Ovary (tissue), 9 donors: ENCODE results near the gene LRMDA. TPM values are rescaled to one million over a fixed set of nuclear protein-coding genes. Genes with fewer than 3 reads are reported as not detected.

Experiments
- DNase-seq, 5 donors: peaks; one replicate each; pipeline ENCODE4 v3.0.0-alpha.2; 2019 to 2020
- H3K27ac ChIP-seq, 2 donors: fragments of 200-600 bp; one replicate each; pipeline versions ENCODE4 v1.5.1 to v1.8.0; 2019 to 2022
- H3K27me3 ChIP-seq: fragments of 200-600 bp; one replicate; pipeline ENCODE4 v1.8.0; 2022
- H3K36me3 ChIP-seq: fragments of 200-600 bp; sonication (generic); one replicate; pipeline ENCODE4 v1.5.1; 2019
- H3K4me1 ChIP-seq: one replicate; pipeline ENCODE4 v1.8.1; 2013; ENCODE audit warnings: mild to moderate bottlenecking, moderate library complexity; ENCODE audit not compliant: insufficient read depth
- H3K4me3 ChIP-seq: fragments of 200-600 bp; sonication (generic); one replicate; pipeline ENCODE4 v1.5.1; 2017
- H3K9me3 ChIP-seq, 2 donors: fragments of 200-600 bp in 1 of 2; sonication (generic) in 1 of 2; one replicate each; pipeline versions ENCODE4 v1.5.1 to v1.8.1; 2013 to 2019; ENCODE audit warnings: mild to moderate bottlenecking in 1 of 2, moderate library complexity in 1 of 2
- EP300 ChIP-seq: sonication (generic); formaldehyde crosslinking; IDR thresholded peaks from one replicate; pipeline ENCODE4 v1.6.1; 2017; ENCODE audit warnings: antibody characterized with exemption
- POLR2A ChIP-seq: fragments of 450-650 bp; IDR thresholded peaks from one replicate; pipeline ENCODE4 v1.6.1; 2017; ENCODE audit warnings: antibody characterized with exemption, mild to moderate bottlenecking, moderate library complexity
- WGBS, 3 donors: extraction: QIAGEN DNeasy Blood & Tissue Kit in 1 of 3; methylation state at CpG; one replicate each; pipeline versions ENCODE4 v1.1.5 to v1.1.7; 2013 to 2017; 5-methylcytosine and 5-hydroxymethylcytosine counted together
- intact Hi-C, 4 donors: fragments of 100-400 bp; cut with DNase I; formaldehyde crosslinking; loops; one replicate each; pipeline versions ENCODE4 v1.11.0 to v1.15.1; 2022 to 2023
- polyA plus RNA-seq, 2 donors: library from polyadenylated mRNA; stranded (reverse); fragments of 200-250 nt in 1 of 2; fragments of 350-450 nt in 1 of 2; fragmentation: Illumina TruSeq in 1 of 2; extraction: RNeasy Lipid Tissue Mini Kit (QIAGEN cat#74804) in 1 of 2; gene quantifications; one replicate each; pipeline ENCODE4 v1.2.3, GENCODE V29; 2013 to 2014
- total RNA-seq, 7 donors: library from RNA; depleted of rRNA in 2 of 7; stranded (reverse); fragments of >200 nt in 2 of 7; fragmentation: NEBNext Ultra II Directional in 3 of 7; extraction: Animal tissue kit (Norgen Biotek cat#: 25700) in 3 of 7; gene quantifications; one replicate each; pipeline versions ENCODE4 v1.1.0 to v1.2.4, GENCODE V29; 2016 to 2023
- TF ChIP-seq, protein P1 (sequence below), 3 donors: fragments of 450-650 bp in 2 of 3; fragments of 200-600 bp in 1 of 3; IDR thresholded peaks; one replicate each; pipeline versions ENCODE4 v1.5.1 to v1.8.0; 2016 to 2022; ENCODE audit warnings: antibody characterized with exemption in 3 of 3, mild to moderate bottlenecking in 1 of 3
- donor health status: DM: no; HTN: no; CAD: no; lungs with moderate emphysema.
- donor health status: DM: no; HTN: no; CAD: no.
- donor health status: Bipolar disorder and iron deficiency.
- donor health status: DM: yes; HTN: yes; CAD: no.
- donor health status: DM: no; HTN: no; CAD: no.
- donor health status: DM: yes; HTN: yes; CAD: no.

LRMDA gene
- total and polyA plus RNA-seq, 9 donors = 14.8 to 30.7 (median 22.9) TPM

DNA sequence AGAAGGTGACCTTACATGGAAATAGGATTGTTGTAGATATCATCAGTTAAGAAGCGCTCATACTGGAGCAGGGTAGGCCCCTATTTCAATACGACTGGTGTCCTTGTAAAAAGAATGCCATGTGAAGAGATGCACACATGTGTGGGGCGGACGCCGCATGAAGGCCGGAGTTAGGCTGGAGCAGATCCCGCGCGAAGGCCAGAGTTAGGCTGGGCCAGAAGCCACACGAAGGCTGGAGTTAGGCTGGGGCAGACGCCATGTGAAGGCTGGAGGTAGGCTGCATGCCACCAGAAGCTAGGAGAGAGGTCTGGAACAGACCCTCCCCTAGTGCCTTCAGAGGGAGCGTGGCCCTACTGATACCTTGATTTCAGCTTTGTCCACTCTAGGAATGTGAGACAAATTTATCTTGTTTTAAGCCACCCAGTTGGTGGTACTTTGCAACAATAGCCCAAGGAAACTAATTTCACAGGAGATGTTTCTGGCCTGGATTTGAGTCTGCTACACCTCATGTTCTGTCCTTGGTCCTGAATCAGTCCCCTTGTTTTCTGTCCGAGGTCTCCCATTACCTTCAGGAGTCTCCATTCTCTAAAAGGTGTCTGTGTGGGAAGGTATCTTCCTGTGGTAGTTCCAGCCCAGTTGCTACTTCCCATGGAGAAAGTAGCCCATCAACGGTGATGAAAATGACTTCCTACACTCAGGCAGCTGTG is 585.8 kb downstream of the LRMDA start:
- Histone ChIP-seq H3K4me3 (no peak overlapping the region), H3K9me3 (no peaks in the 10 kb centered on the region), H3K27me3 (no peaks in the 10 kb centered on the region), H3K4me1 (no peaks in the 10 kb centered on the region), H3K36me3 (no peaks in the 10 kb centered on the region), H3K27ac (no peak overlapping the region)
- intact Hi-C loops = no loop called here
- DNase-seq = no peak
- TF ChIP-seq EP300 (no peak), POLR2A (no peak)
- TF ChIP-seq, protein P1, sequence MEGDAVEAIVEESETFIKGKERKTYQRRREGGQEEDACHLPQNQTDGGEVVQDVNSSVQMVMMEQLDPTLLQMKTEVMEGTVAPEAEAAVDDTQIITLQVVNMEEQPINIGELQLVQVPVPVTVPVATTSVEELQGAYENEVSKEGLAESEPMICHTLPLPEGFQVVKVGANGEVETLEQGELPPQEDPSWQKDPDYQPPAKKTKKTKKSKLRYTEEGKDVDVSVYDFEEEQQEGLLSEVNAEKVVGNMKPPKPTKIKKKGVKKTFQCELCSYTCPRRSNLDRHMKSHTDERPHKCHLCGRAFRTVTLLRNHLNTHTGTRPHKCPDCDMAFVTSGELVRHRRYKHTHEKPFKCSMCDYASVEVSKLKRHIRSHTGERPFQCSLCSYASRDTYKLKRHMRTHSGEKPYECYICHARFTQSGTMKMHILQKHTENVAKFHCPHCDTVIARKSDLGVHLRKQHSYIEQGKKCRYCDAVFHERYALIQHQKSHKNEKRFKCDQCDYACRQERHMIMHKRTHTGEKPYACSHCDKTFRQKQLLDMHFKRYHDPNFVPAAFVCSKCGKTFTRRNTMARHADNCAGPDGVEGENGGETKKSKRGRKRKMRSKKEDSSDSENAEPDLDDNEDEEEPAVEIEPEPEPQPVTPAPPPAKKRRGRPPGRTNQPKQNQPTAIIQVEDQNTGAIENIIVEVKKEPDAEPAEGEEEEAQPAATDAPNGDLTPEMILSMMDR (IDR thresholded peaks at IDR 0.05) = no peak
- WGBS, 3 donors = 91 to 93% (median 92%) methylated on average over 14 of the region's 14 CpGs

DNA sequence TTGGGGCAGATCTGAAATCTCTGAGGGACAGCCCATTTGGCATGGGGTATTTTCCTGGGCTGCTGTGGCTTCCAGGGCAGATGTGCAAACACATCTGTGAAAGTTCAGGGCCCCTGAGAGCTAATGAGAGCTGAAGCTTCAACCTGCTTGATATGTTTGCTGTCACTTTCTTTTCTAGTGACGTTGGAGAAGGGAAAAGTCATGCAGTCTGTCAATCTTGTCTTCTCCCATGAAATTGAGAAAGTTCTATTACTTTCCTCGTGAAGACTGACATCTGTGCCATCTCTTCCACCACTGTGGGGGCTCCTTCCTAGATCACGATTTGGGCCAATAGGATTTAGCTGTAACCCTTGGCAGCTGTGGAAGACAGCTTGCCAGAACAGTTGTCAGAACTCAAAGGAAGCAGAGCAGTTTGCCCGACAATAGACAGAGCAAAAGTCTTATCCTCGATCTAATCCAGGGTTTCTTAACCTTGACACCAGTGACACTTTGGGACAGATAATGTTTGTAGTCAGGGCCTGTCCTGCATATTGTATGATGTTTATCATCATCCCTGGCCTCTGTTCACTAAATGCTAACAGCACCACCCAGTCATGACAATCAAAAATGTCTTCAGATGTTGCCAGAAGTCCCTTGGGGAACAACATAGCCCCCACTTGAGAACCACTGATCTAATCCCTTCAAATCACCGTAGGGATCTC is 586.5 kb downstream of the LRMDA start:
- no peak for DNase-seq
- no peak overlapping the region for H3K4me3 ChIP-seq
- WGBS, 3 donors = 86 to 93% (median 86%) methylated on average over 6 of the region's 6 CpGs
- no peak for TF ChIP-seq POLR2A
- TF ChIP-seq, protein P1 (IDR thresholded peaks at IDR 0.05) = no peak
- no peak for TF ChIP-seq EP300
- no peaks in the 10 kb centered on the region for H3K36me3 ChIP-seq
- intact Hi-C loops = no loop called here
- H3K27me3 ChIP-seq = no peaks in the 10 kb centered on the region
- H3K27ac ChIP-seq = no peak overlapping the region
- no peaks in the 10 kb centered on the region for H3K4me1 ChIP-seq
- no peaks in the 10 kb centered on the region for H3K9me3 ChIP-seq

DNA sequence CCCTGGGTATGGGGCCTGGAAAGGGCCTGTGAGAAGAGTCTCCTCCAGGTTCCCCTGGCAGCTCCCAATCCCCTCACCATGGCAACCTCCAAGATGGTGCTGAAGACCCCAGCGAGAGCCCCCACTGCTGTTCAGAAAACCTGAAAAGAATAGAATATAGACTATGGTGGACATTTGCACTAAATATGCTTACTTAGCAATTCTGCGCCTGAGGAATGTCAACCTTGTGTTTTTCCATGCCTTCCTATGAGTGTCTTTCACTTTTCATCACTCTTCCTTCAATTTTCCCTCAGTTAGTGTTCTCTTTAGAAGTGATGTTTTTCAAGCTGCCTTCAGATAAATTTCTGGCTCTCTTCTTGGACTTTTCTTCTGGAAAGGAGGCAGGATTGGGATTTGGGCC is 589.2 kb downstream of the LRMDA start:
- intact Hi-C loops = no loop called here
- WGBS, 3 donors = 93 to 99% (median 98%) methylated on average over 2 of the region's 2 CpGs
- Histone ChIP-seq H3K4me3 (no peak overlapping the region), H3K36me3 (no peaks in the 10 kb centered on the region), H3K27me3 (no peaks in the 10 kb centered on the region), H3K4me1 (no peaks in the 10 kb centered on the region), H3K27ac (no peak overlapping the region), H3K9me3 (no peaks in the 10 kb centered on the region)
- TF ChIP-seq, protein P1 (IDR thresholded peaks at IDR 0.05) = no peak
- TF ChIP-seq EP300 = no peak
- TF ChIP-seq POLR2A = no peak
- no peak for DNase-seq

DNA sequence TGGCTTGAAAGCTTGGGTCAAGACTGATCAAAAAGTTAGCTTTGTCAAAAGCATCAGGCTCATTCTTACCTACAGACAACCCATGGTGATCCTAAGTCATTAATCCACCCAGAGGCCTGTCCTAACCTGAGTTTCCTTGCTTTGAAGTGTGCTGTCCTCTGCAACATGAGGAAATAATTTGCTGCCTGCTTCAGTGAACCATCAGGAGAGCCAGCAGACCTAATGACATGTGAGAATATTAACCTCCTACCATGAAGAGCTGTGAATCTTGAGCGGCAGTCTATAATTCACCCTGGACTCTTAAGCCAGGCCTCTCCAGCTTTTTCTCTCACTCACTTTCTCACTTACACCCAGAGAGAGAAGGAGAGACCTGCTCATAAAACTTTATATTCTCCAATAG is 590.0 kb downstream of the LRMDA start:
- intact Hi-C loops = no loop called here
- Histone ChIP-seq H3K27me3 (no peaks in the 10 kb centered on the region), H3K27ac (no peak overlapping the region), H3K4me3 (no peak overlapping the region), H3K9me3 (no peaks in the 10 kb centered on the region), H3K36me3 (no peaks in the 10 kb centered on the region), H3K4me1 (no peaks in the 10 kb centered on the region)
- TF ChIP-seq, protein P1 (IDR thresholded peaks at IDR 0.05) = no peak
- TF ChIP-seq POLR2A = no peak
- TF ChIP-seq EP300 = no peak
- WGBS, 3 donors = 93 to 100% (median 100%) methylated on average over 1 of the region's 1 CpG
- DNase-seq = no peak
